ENCODE data around the gene DNAAF5. TPM values are rescaled to one million over a fixed set of nuclear protein-coding genes. Genes with fewer than 3 reads are reported as not detected.

The DNAAF5 gene
- total RNA-seq, 2 donors from 2014 or later, result 17.9 to 46.5 TPM

DNA sequence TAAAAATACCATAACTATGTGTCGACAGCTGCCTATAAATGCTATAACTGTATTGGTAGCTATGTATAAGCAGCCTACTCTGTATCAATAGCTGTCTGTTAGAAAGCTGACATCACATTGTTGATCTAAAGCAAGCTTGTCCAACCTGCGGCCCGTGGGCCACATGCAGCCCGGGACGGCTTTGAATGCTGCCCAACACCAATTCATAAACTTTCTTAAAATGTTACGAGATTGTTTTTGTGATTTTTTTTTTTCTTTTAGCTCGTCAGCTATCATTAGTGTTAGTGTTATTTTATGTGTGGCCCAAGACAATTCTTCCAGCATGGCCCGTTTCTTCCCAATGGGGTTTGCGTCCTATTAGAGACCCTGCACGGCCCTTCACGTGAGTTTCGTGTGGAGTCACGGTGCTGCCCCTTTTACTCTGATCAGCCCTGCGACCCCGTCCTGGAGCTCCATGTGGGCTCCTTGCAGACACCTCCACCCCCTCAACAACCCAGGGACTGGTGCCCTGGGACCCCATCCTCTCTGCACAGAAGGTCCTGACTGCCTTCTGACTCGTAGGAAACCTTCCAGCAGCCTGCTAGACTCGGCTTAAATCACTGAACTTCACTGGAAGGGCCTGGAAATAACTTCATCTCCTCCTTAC is 5.1 kb downstream of the DNAAF5 start:
- peak overlapping the region; percentile 1 to 64 (median 18) for H3K27ac ChIP-seq
- TF ChIP-seq POLR2A (IDR thresholded peaks at IDR 0.05), result no peak
- TF ChIP-seq, protein P1, sequence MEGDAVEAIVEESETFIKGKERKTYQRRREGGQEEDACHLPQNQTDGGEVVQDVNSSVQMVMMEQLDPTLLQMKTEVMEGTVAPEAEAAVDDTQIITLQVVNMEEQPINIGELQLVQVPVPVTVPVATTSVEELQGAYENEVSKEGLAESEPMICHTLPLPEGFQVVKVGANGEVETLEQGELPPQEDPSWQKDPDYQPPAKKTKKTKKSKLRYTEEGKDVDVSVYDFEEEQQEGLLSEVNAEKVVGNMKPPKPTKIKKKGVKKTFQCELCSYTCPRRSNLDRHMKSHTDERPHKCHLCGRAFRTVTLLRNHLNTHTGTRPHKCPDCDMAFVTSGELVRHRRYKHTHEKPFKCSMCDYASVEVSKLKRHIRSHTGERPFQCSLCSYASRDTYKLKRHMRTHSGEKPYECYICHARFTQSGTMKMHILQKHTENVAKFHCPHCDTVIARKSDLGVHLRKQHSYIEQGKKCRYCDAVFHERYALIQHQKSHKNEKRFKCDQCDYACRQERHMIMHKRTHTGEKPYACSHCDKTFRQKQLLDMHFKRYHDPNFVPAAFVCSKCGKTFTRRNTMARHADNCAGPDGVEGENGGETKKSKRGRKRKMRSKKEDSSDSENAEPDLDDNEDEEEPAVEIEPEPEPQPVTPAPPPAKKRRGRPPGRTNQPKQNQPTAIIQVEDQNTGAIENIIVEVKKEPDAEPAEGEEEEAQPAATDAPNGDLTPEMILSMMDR (IDR thresholded peaks at IDR 0.05), result no peak
- DNase-seq (no peak), ATAC-seq (no peak)
- intact Hi-C loops (cut with DNase I), result loop anchor here (5.0 kb wide), 1 partner anchor 414 kb away; no protein-coding TSS in a partner anchor
- 88 to 94% methylated on average over 13 to 17 of the region's 17 CpGs for WGBS, 2 donors
- H3K4me1 ChIP-seq, result peaks cover 23% of the 10 kb centered on the region
- H3K36me3 ChIP-seq (replicated peaks in 1 of 2; ENCODE audit: insufficient read depth in 1 of 2, low read depth in 2 of 2), result no peaks in the 10 kb centered on the region
- H3K27me3 ChIP-seq, result no peaks in the 10 kb centered on the region
- H3K4me3 ChIP-seq, result no peak overlapping the region
- no peaks in the 10 kb centered on the region for H3K9me3 ChIP-seq

DNA sequence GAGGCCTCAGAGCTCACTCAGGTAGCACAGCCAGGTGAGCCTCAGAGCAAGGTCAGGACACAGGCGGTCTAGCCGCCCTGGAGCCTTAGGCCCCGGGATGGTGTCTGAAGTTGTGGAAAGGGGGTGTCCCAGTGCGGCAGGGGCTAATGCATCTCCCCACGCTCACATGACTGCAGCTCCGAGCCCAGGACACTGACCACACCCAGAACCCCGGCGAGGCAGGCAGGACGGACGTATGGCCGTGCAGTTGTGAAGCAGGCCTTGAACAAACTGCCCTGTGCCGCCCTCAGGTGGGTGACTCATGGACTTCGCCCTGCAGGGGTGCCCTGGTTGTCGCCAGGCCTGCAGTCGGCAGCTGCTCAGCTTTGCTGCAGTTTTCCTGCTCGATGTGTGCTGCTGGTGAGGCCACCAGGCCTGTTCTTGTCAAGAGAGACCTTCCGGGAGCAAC is 5.6 kb downstream of the DNAAF5 start:
- Histone ChIP-seq H3K27me3 (no peaks in the 10 kb centered on the region), H3K4me3 (no peak overlapping the region), H3K4me1 (peaks cover 23% of the 10 kb centered on the region), H3K36me3 (replicated peaks in 1 of 2; ENCODE audit: insufficient read depth in 1 of 2, low read depth in 2 of 2) (no peaks in the 10 kb centered on the region), H3K27ac (peak overlapping the region; percentile 1 to 64 (median 18)), H3K9me3 (no peaks in the 10 kb centered on the region)
- 23 to 86% methylated on average over 1 to 14 of the region's 17 CpGs for WGBS, 2 donors
- DNase-seq, result peak; percentile 60 to 88 (median 85)
- ATAC-seq, result peak; percentile 83
- TF ChIP-seq POLR2A (IDR thresholded peaks at IDR 0.05), result no peak
- TF ChIP-seq, protein P1 (IDR thresholded peaks at IDR 0.05), result peak in 5 of 7 experiments; percentile 36 to 74 (median 57)
- intact Hi-C loops (cut with DNase I), result loop anchor here (5.0 kb wide), 1 partner anchor 415 kb away; no protein-coding TSS in a partner anchor

DNA sequence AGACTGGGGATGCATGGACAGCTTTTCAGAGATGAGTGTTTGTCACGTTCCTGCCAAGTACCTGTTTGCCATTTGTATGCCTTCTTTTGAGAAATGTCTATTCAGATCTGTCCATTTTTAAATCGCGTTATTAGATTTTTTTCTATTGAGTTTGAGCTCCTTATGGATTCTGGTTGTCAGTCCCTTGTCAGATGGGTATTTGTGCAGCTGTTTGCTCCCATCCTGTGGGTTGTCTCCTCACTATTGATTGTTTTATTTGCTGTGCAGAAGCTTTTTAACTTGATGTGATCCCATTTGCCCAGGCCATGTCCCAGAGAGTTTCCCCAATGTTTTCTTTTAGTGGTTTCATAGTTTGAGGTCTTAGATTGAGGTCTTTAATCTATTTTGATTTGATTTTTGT is 6.1 kb downstream of the DNAAF5 start:
- no peak for DNase-seq
- intact Hi-C loops (cut with DNase I), result loop anchor here (5.0 kb wide), 1 partner anchor 415 kb away; no protein-coding TSS in a partner anchor
- Histone ChIP-seq H3K9me3 (no peaks in the 10 kb centered on the region), H3K4me1 (peaks cover 23% of the 10 kb centered on the region), H3K27ac (peak overlapping the region; percentile 1 to 64 (median 18)), H3K4me3 (no peak overlapping the region), H3K36me3 (replicated peaks in 1 of 2; ENCODE audit: insufficient read depth in 1 of 2, low read depth in 2 of 2) (no peaks in the 10 kb centered on the region), H3K27me3 (no peaks in the 10 kb centered on the region)
- 55 to 61% methylated on average over 3 of the region's 3 CpGs for WGBS, 2 donors
- ATAC-seq, result no peak
- TF ChIP-seq, protein P1 (IDR thresholded peaks at IDR 0.05), result no peak
- TF ChIP-seq POLR2A (IDR thresholded peaks at IDR 0.05), result no peak

DNA sequence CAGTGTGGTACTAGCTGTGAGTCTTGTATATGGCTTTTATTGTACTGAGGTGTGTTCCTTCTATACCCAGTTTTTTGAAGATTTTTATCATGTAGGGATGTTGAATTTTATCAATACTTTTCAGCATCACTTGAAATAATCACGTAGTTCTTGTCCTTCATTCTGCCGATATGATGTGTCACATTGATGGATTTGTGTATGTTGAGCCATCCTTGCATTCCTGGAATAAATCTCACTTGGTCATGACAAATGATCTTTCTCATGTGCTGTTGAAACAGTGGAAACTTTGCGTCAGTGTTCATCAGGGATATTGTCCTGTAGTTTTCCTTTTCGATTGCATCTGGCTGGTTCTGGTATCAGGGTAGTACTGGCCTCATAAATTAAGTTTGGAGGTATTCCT is 7.7 kb downstream of the DNAAF5 start:
- Histone ChIP-seq H3K9me3 (no peaks in the 10 kb centered on the region), H3K36me3 (replicated peaks in 1 of 2; ENCODE audit: insufficient read depth in 1 of 2, low read depth in 2 of 2) (no peaks in the 10 kb centered on the region), H3K4me1 (peaks cover 11% of the 10 kb centered on the region), H3K27me3 (no peaks in the 10 kb centered on the region), H3K27ac (no peak overlapping the region), H3K4me3 (no peak overlapping the region)
- WGBS, 2 donors, result 95 to 97% methylated on average over 4 of the region's 4 CpGs
- DNase-seq (no peak), ATAC-seq (no peak)
- intact Hi-C loops (cut with DNase I), result loop anchor here (5.0 kb wide), 1 partner anchor 417 kb away; no protein-coding TSS in a partner anchor
- TF ChIP-seq POLR2A (IDR thresholded peaks at IDR 0.05), result no peak
- TF ChIP-seq, protein P1 (IDR thresholded peaks at IDR 0.05), result no peak

Data from body of pancreas (tissue), 4 donors.